Kidney (tissue), 14 donors: ENCODE results near the gene PCNX1. TPM values are rescaled to one million over a fixed set of nuclear protein-coding genes. Genes with fewer than 3 reads are reported as not detected.

Experiments used
- DNase-seq, 5 donors: peaks; one replicate each; pipeline ENCODE4 v3.0.0-alpha.2; 2013 to 2020
- FAIRE-seq: peaks from 2 replicates; lab custom pipeline; 2012; peaks lifted over from hg19 to GRCh38; lab: Jason Lieb, UNC
- H3K27ac ChIP-seq, 2 donors: one replicate each; pipeline ENCODE4 v1.7.0; 2013; ENCODE audit warnings: low read depth in 2 of 2, low read length in 2 of 2, inconsistent platforms in 1 of 2
- H3K27me3 ChIP-seq: one replicate; pipeline ENCODE4 v1.7.1; 2013; ENCODE audit warnings: low read length, inconsistent platforms; ENCODE audit not compliant: control insufficient read depth, insufficient read depth
- H3K36me3 ChIP-seq, 3 donors: one replicate each; pipeline versions ENCODE4 v1.7.0 to v1.7.1; 2013; ENCODE audit warnings: low read length in 3 of 3, control low read depth in 1 of 3, inconsistent platforms in 1 of 3; ENCODE audit not compliant: insufficient read depth in 3 of 3, control insufficient read depth in 2 of 3
- H3K4me1 ChIP-seq, 3 donors: one replicate each; pipeline versions ENCODE4 v1.7.0 to v1.7.1; 2013; ENCODE audit warnings: low read length in 3 of 3, inconsistent platforms in 1 of 3, low read depth in 1 of 3; ENCODE audit not compliant: control insufficient read depth in 2 of 3, insufficient read depth in 2 of 3
- H3K4me3 ChIP-seq, 3 donors: one replicate each; pipeline versions ENCODE4 v1.7.0 to v1.8.1; 2013; ENCODE audit warnings: low read length in 3 of 3, control low read depth in 1 of 3, inconsistent platforms in 1 of 3
- H3K9ac ChIP-seq, 3 donors: one replicate each; pipeline versions ENCODE4 v1.7.0 to v1.7.1; 2013; ENCODE audit warnings: low read length in 3 of 3, control low read depth in 1 of 3, inconsistent platforms in 1 of 3
- H3K9me3 ChIP-seq, 3 donors: one replicate each; pipeline versions ENCODE4 v1.7.0 to v1.7.1; 2013; ENCODE audit warnings: low read length in 3 of 3, control low read depth in 1 of 3, inconsistent platforms in 1 of 3; ENCODE audit not compliant: control insufficient read depth in 2 of 3, insufficient read depth in 1 of 3
- CTCF ChIP-seq: IDR thresholded peaks from 3 replicates; pipeline ENCODE4 v1.5.1; 2012; ENCODE audit warnings: mild to moderate bottlenecking, moderate library complexity, borderline replicate concordance; ENCODE audit not compliant: insufficient read depth; ENCODE audit errors: extremely low read depth
- intact Hi-C: fragments of 100-400 bp; cut with DNase I; formaldehyde crosslinking; loops from one replicate; pipeline ENCODE4 v1.11.1; 2022
- polyA plus RNA-seq: library from polyadenylated mRNA; stranded (reverse); fragments of 350-450 nt; fragmentation: Illumina TruSeq; extraction: RNeasy Lipid Tissue Mini Kit (QIAGEN cat#74804); gene quantifications from one replicate; pipeline ENCODE4 v1.2.3, GENCODE V29; 2014; ENCODE audit warnings: low read depth, low replicate concordance; ENCODE audit not compliant: insufficient read depth
- total RNA-seq: library from RNA; stranded (reverse); fragmentation: NEBNext Ultra II Directional; extraction: Animal tissue kit (Norgen Biotek cat#: 25700); gene quantifications from one replicate; pipeline ENCODE4 v1.2.1, GENCODE V29; 2021
- donor health status: control.
- donor health status: control.
- donor health status: control.
- donor health status: control.
- donor health status: control.
- donor health status: DM: yes; HTN: yes; CAD: no.
- donor health status: Normal renal cell carcinoma (clear cell type).

The PCNX1 gene
- total and polyA plus RNA-seq, 2 donors from 2014 or later = 16.2 to 55.2 TPM

GRCh38 chr14:70893858-70894291 lies 13.4 kb upstream of the PCNX1 start:
- Histone ChIP-seq H3K4me1 (peaks cover 0 to 2% (median 0%) of the 10 kb centered on the region in 3 donors), H3K27ac (no peak overlapping the region)

GRCh38 chr14:70894868-70895267 lies 12.4 kb upstream of the PCNX1 start:
- no peak for FAIRE-seq

More at GRCh38 chr14:70893858-70894291, 13.4 kb upstream of the PCNX1 start:
- Histone ChIP-seq H3K27me3 (no peaks in the 10 kb centered on the region), H3K4me3 (no peak overlapping the region), H3K9ac (no peak overlapping the region), H3K9me3 (no peaks in the 10 kb centered on the region), H3K36me3 (no peaks in the 10 kb centered on the region)
- no peak for FAIRE-seq
- no peak for TF ChIP-seq CTCF
- no peak for DNase-seq
- intact Hi-C loops = no loop called here

GRCh38 chr14:70896317-70896716 lies 10.9 kb upstream of the PCNX1 start:
- no peak for TF ChIP-seq CTCF
- H3K36me3 ChIP-seq = no peaks in the 10 kb centered on the region
- H3K27ac ChIP-seq = no peak overlapping the region
- no peak overlapping the region for H3K4me3 ChIP-seq
- H3K27me3 ChIP-seq = no peaks in the 10 kb centered on the region
- DNase-seq = no peak
- H3K4me1 ChIP-seq = peaks cover 0 to 4% (median 0%) of the 10 kb centered on the region in 3 donors
- no peak for FAIRE-seq
- intact Hi-C loops = no loop called here
- no peaks in the 10 kb centered on the region for H3K9me3 ChIP-seq
- H3K9ac ChIP-seq = no peak overlapping the region

More at GRCh38 chr14:70894868-70895267, 12.4 kb upstream of the PCNX1 start:
- H3K4me1 ChIP-seq = peaks cover 0 to 4% (median 0%) of the 10 kb centered on the region in 3 donors
- H3K9ac ChIP-seq = no peak overlapping the region
- TF ChIP-seq CTCF = no peak
- H3K36me3 ChIP-seq = no peaks in the 10 kb centered on the region
- no peaks in the 10 kb centered on the region for H3K27me3 ChIP-seq
- no peaks in the 10 kb centered on the region for H3K9me3 ChIP-seq
- H3K4me3 ChIP-seq = no peak overlapping the region
- H3K27ac ChIP-seq = no peak overlapping the region
- DNase-seq = no peak
- intact Hi-C loops = no loop called here

GRCh38 chr14:70896981-70897380 lies 10.3 kb upstream of the PCNX1 start:
- Histone ChIP-seq H3K9ac (no peak overlapping the region), H3K4me1 (peaks cover 0 to 4% (median 0%) of the 10 kb centered on the region in 3 donors), H3K36me3 (no peaks in the 10 kb centered on the region), H3K27me3 (no peaks in the 10 kb centered on the region), H3K9me3 (no peaks in the 10 kb centered on the region), H3K27ac (no peak overlapping the region), H3K4me3 (no peak overlapping the region)
- DNase-seq (no peak), FAIRE-seq (no peak)
- no peak for TF ChIP-seq CTCF
- intact Hi-C loops = no loop called here
